CD4-positive, alpha-beta T cell treated with Interleukin-15 for 1 hour (primary cell): ENCODE measurements around the gene AKIRIN1.
"Not testable (repeated sequence)": the region's sequence is repeated elsewhere in the genome, so short reads cannot be mapped to it uniquely, and the experiment has no call there.

Experiments used
- DNase-seq: peaks from one replicate; pipeline ENCODE4 v3.0.0-alpha.2; 2020

Gene AKIRIN1

DNA sequence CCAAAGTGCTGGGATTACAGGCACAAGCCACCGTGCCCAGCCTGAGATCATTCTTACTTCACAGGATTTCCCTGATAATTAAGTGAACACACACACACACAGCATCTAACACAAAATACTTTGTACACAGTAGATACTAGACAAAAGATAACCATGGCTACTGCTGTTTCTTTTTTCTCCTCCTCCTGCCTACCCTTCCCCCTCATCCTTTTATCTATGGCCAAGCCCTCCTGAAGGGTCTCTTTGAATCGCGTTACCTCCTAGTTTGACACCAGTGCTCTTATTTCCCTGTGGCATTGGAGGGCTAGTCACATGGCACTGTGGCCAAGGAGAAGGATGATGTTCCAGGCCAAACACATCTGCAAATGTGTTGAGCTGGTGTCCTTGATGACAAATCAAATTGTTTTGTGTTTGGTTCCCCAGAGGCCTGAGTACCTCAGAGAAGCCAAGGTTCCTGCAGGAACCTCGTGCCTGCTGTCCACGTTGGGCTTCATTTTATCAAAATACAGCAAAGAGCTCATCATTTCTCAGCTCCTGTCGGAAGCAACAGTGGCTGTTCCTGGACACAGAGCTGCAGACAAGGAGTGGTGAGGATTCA, 55.6 kb downstream of the AKIRIN1 start:
- DNase-seq = no peak

DNA sequence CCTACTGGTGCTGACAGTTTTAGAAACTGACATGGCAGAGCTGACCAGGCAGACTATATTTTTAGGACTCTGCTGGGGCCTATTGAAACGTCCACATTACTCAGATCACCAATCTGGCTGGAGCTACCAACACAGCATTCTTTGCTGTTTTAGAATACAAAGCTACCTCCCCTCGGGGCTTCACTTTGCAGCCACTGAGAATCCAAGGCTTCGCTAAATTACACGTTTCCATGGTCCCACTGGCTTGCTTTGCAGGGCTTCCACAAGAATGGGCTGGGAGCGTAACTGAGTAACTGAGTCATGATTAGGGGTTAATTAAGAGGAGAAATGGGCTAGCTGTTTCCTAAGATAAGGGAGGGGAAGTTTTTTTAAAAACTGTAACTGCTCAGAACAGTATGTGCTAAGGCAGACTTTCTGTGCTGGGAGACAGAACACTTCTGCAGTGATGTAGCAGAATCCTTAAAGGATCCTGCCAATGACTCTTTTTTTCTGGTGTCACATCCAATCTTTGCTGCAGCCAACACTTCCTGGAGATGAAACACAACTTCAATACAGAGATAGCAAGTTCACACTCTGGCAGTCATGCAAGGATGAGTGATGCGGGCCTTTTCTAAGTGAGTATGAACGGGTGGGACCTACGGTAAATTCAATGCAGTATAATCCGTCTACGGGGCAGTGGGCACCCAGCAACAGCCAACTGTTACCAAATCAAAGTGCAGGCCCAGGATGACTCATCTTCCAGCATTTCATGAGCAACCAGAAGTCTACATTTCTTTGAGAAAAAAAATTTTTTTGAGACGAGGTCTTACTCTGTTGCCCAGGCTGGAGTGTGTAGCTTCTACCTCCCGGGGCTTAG, 56.5 kb downstream of the AKIRIN1 start:
- DNase-seq = no peak

DNA sequence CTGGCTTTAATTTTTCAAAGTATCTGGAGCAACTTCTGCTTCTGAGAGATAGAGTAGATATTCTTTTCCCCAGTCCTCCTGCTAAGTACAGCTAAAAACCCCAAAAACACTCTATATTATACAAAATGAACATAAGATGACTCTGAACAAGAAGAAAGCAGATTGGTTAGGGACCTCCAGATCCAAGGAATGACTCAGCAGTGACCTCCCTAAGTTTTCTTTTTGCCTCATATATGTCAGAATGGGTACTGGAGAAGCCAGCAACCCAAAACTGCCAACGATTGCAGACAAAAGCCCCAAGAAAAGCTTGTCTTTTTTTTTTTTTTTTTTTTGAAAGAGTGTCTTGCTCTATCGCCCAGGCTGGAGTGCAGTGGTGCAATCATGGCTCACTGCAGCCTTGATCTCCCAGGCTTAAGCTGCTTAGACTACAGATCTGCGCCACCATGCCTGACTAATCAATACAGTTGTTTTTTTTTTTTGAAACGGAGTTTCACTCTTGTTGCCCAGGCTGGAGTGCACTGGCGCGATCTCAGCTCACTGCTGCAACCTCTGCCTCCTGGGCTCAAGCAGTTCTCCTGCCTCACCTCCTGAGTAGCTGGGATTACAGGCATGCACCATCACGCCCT, 57.8 kb downstream of the AKIRIN1 start:
- DNase-seq = no peak

DNA sequence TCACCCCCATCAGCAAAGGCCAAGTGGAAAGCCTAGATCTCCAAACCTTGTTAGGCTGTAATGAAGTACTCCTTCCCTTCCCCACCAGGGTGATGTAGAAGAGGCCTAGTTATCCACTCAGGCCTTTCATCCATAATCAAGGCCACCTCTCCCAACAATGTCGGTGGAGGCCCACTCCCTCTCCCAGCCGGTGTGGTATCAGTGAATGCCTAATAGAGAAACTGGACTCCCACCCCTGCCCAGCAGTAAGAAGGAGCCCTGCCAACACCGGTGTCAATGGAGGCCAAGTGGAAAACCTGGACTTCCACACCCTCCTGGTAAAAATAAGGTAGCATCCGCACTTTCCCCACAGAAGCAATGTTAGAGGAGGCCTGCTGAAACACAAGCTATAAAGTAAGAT, 58.9 kb downstream of the AKIRIN1 start:
- DNase-seq = no peak

DNA sequence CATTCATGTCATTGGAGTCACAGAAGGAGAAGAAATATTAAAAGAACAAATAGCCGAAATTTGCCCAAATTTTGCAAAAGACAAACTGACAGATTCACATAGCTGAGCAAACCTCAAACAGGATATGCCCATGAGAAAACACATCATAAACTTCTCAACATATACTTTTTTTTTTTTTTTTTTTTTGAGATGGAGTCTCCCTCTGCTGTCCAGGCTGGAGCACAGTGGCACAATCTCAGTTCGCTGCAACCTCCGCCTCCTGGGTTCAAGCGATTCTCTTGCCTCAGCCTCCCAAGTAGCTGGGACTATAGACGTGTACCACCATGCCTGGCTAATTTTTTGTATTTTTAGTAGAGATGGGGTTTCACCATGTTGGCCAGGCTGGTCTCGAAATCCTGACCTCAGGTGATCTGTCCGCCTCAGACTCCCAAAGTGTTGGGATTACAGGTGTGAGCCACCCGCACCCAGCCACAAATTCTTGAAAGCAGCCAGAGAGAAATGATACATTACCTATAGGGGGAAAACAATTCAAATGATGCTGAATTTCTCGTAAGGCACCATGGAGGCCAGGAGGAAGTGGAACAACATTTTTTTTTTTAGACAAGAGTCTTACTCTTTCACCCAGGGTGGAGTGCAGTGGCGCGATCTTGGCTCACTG, 60.2 kb downstream of the AKIRIN1 start:
- not testable (repeated sequence) for DNase-seq

DNA sequence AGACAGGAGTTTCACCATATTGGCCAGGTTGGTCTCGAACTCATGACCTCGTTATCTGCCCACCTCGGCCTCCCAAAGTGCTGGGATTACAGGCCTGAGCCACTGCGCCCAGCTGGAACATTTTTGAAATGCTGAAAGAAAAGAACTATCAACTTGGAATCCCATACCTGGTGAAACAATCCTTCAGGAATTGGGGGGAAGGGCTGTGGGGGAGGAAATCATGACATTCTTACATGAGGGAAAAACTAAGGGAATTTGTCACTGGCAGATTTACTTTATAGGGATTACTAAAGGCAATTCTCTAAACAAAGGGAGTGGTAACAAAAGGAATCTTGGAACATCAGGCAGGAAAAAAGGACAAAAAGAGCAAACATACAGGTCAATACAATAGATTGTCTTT, 60.9 kb downstream of the AKIRIN1 start:
- DNase-seq = no peak

DNA sequence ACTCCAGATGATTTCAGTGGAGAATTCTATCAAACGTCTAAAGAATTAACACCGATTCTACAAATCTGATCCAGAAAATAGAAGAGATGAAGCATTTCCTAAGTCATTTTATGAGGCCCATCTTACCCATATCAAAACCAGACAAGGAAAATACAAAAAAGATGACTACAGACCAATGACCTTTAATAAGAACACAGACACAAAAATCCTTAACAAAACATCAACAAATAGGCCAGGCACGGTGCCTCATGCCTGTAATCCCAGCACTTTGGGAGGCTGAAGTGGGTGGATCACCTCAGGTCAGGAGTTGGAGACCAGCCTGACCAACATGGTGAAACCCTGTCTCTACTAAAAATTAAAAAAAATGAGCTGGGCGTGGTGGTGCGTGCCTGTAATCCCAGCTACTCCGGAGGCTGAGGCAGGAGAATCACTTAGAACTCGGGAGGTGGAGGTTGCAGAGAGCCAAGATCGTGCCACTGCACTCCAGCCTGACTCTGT, 64.2 kb downstream of the AKIRIN1 start:
- DNase-seq = not testable (repeated sequence)
